ENCODE data around the gene COX14. TPM values are rescaled to one million over a fixed set of nuclear protein-coding genes. Genes with fewer than 3 reads are reported as not detected.
A peak's percentile ranks its signal among the peaks of the same experiment; 100 is the strongest.

COX14 gene
- total RNA-seq, 2 donors from 2014 or later: 40.1 to 45.1 TPM

GRCh38 chr12:50089730-50090129, 22.3 kb upstream of the COX14 start:
- no peaks in the 10 kb centered on the region for H3K9me3 ChIP-seq (ENCODE audit: control insufficient read depth, low read length, poor library complexity, severe bottlenecking)
- ATAC-seq (no peak), DNase-seq (no peak)
- H3K36me3 Mint-ChIP-seq (ENCODE audit: low read depth): peaks cover 2% of the 10 kb centered on the region
- H3K27me3 Mint-ChIP-seq: no peaks in the 10 kb centered on the region
- H3K4me1 Mint-ChIP-seq: peaks cover 21% of the 10 kb centered on the region
- no peak overlapping the region for H3K4me3 Mint-ChIP-seq
- H3K27ac Mint-ChIP-seq: no peak overlapping the region

- ATAC-seq: no peak
- Mint-ChIP-seq H3K27ac (no peak overlapping the region), H3K27me3 (no peaks in the 10 kb centered on the region), H3K36me3 (ENCODE audit: low read depth) (no peaks in the 10 kb centered on the region), H3K4me1 (peaks cover 19% of the 10 kb centered on the region), H3K4me3 (no peak overlapping the region)
- H3K9me3 ChIP-seq (ENCODE audit: control insufficient read depth, low read length, poor library complexity, severe bottlenecking): no peaks in the 10 kb centered on the region
- no peak for DNase-seq
Observed at GRCh38 chr12:50090391-50090790, 21.6 kb upstream of the COX14 start.

- H3K9me3 ChIP-seq (ENCODE audit: control insufficient read depth, low read length, poor library complexity, severe bottlenecking): no peaks in the 10 kb centered on the region
- Mint-ChIP-seq H3K4me1 (peaks cover 10% of the 10 kb centered on the region), H3K4me3 (no peak overlapping the region), H3K36me3 (ENCODE audit: low read depth) (peaks cover 18% of the 10 kb centered on the region), H3K27ac (peak overlapping the region; percentile 59), H3K27me3 (no peaks in the 10 kb centered on the region)
- no peak for ATAC-seq
- no peak for DNase-seq
Observed at GRCh38 chr12:50097952-50098351, 14.1 kb upstream of the COX14 start.

- ATAC-seq (no peak), DNase-seq (no peak)
- H3K27me3 Mint-ChIP-seq: no peaks in the 10 kb centered on the region
- H3K4me1 Mint-ChIP-seq: peaks cover 11% of the 10 kb centered on the region
- no peak overlapping the region for H3K27ac Mint-ChIP-seq
- H3K4me3 Mint-ChIP-seq: peak overlapping the region; percentile 12
- peaks cover 18% of the 10 kb centered on the region for H3K36me3 Mint-ChIP-seq (ENCODE audit: low read depth)
- no peaks in the 10 kb centered on the region for H3K9me3 ChIP-seq (ENCODE audit: control insufficient read depth, low read length, poor library complexity, severe bottlenecking)
Observed at GRCh38 chr12:50099302-50100008, 12.6 kb upstream of the COX14 start.

- H3K27ac Mint-ChIP-seq: peak overlapping the region; percentile 66
- peaks cover 16% of the 10 kb centered on the region for H3K36me3 Mint-ChIP-seq (ENCODE audit: low read depth)
Observed at GRCh38 chr12:50100561-50100960, 11.5 kb upstream of the COX14 start.

DNA sequence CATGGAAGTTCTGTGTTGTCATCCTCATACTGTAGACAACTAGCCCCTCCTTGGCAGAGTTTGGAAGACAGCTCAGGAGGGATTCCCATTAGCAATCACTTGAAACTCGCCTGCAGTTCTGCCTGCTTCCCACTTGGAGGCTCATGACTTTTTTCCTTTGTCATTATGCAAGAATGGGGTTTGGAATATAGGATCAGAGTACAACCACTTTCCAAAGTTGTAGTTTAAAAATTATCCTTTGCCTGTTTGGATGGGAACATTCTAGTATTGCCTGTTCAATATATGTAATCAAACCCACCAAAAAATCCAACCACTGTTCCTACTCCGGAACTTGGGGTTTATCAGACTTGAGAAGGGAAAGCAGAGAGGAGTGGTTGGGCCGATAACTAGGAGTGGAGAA, 10.4 kb upstream of the COX14 start:
- Mint-ChIP-seq H3K4me1 (peaks cover 7% of the 10 kb centered on the region), H3K27me3 (no peaks in the 10 kb centered on the region), H3K36me3 (ENCODE audit: low read depth) (peaks cover 7% of the 10 kb centered on the region), H3K4me3 (no peak overlapping the region), H3K27ac (no peak overlapping the region)
- ATAC-seq: no peak
- no peak for DNase-seq
- H3K9me3 ChIP-seq (ENCODE audit: control insufficient read depth, low read length, poor library complexity, severe bottlenecking): no peaks in the 10 kb centered on the region

More at GRCh38 chr12:50100561-50100960, 11.5 kb upstream of the COX14 start:
- Mint-ChIP-seq H3K4me1 (peaks cover 11% of the 10 kb centered on the region), H3K4me3 (no peak overlapping the region), H3K27me3 (no peaks in the 10 kb centered on the region)
- DNase-seq (no peak), ATAC-seq (no peak)
- H3K9me3 ChIP-seq (ENCODE audit: control insufficient read depth, low read length, poor library complexity, severe bottlenecking): no peaks in the 10 kb centered on the region

DNA sequence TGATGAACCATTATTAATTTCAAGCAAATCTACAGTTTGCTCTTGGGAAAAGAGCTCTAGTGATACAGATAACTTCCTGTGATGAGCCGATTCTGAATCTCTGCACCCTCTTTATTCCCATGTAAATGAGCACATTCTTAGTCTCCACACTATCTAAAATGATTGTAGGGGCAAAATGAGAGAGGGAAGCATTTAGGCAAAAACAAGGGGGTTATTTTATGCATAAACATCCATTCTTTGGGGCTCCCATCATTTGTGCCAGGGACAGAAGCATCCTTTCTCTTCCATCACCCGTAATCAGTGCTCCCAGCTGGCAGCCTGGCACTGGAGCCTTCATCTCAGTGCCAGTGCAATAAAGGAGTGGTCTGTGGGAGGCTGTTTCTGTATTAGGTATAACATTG, 9.9 kb upstream of the COX14 start:
- peaks cover 7% of the 10 kb centered on the region for H3K4me1 Mint-ChIP-seq
- H3K36me3 Mint-ChIP-seq (ENCODE audit: low read depth): peaks cover 7% of the 10 kb centered on the region

GRCh38 chr12:50102646-50103309, 9.3 kb upstream of the COX14 start:
- no peak for DNase-seq
- Mint-ChIP-seq H3K36me3 (ENCODE audit: low read depth) (peaks cover 7% of the 10 kb centered on the region), H3K27ac (peak overlapping the region; percentile 72), H3K4me3 (no peak overlapping the region), H3K27me3 (no peaks in the 10 kb centered on the region), H3K4me1 (peaks cover 7% of the 10 kb centered on the region)
- H3K9me3 ChIP-seq (ENCODE audit: control insufficient read depth, low read length, poor library complexity, severe bottlenecking): no peaks in the 10 kb centered on the region
- no peak for ATAC-seq

More for the DNA sequence above, 9.9 kb upstream of the COX14 start:
- no peak for ATAC-seq
- H3K9me3 ChIP-seq (ENCODE audit: control insufficient read depth, low read length, poor library complexity, severe bottlenecking): no peaks in the 10 kb centered on the region
- DNase-seq: no peak
- no peaks in the 10 kb centered on the region for H3K27me3 Mint-ChIP-seq
- H3K27ac Mint-ChIP-seq: no peak overlapping the region
- no peak overlapping the region for H3K4me3 Mint-ChIP-seq

- Mint-ChIP-seq H3K27me3 (no peaks in the 10 kb centered on the region), H3K4me1 (peaks cover 7% of the 10 kb centered on the region), H3K4me3 (no peak overlapping the region), H3K36me3 (ENCODE audit: low read depth) (peaks cover 7% of the 10 kb centered on the region), H3K27ac (peak overlapping the region; percentile 72)
- no peaks in the 10 kb centered on the region for H3K9me3 ChIP-seq (ENCODE audit: control insufficient read depth, low read length, poor library complexity, severe bottlenecking)
- no peak for ATAC-seq
- DNase-seq: no peak
Observed at GRCh38 chr12:50103351-50103750, 8.7 kb upstream of the COX14 start.

DNA sequence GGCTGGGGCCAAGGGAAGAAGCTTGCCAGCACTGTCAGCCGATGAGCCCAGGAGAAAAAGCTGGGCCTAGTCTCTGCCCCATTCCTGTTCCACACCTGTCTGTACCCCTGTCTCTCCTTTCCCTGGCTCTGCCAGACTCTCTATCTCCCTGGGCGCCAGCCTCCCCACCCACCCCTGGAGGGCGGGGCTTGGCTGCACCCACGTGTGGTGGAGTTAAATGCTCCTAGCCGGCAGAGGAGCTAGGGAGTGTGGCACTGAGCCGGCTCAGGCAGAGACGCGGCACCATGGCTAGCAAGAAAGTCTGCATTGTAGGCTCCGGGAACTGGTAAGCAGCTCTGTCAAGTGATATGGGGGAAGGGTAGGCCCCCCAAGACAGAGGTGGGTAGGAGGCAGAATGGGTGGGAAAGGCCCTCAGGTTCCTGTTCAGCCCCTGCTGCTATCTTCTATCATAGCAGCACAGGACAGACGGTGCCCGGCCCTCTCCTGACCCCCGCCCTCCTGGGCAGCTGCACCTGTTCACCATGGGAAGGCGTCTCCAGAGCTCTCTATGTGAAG, 8.2 kb upstream of the COX14 start, which contains the start of gene GPD1:
GPD1 (plus strand) TSS at position 242 of the 555 bp plus-strand sequence; CDS start at position 285, 43 bp downstream.
- Mint-ChIP-seq H3K27me3 (no peaks in the 10 kb centered on the region), H3K4me1 (peaks cover 7% of the 10 kb centered on the region), H3K36me3 (ENCODE audit: low read depth) (peaks cover 7% of the 10 kb centered on the region), H3K4me3 (no peak within 1 kb of the TSS), H3K27ac (peak within 1 kb of the TSS; percentile 72)
- no peaks in the 10 kb centered on the region for H3K9me3 ChIP-seq (ENCODE audit: control insufficient read depth, low read length, poor library complexity, severe bottlenecking)
- DNase-seq (no peak), ATAC-seq (peak; percentile 62)

DNA sequence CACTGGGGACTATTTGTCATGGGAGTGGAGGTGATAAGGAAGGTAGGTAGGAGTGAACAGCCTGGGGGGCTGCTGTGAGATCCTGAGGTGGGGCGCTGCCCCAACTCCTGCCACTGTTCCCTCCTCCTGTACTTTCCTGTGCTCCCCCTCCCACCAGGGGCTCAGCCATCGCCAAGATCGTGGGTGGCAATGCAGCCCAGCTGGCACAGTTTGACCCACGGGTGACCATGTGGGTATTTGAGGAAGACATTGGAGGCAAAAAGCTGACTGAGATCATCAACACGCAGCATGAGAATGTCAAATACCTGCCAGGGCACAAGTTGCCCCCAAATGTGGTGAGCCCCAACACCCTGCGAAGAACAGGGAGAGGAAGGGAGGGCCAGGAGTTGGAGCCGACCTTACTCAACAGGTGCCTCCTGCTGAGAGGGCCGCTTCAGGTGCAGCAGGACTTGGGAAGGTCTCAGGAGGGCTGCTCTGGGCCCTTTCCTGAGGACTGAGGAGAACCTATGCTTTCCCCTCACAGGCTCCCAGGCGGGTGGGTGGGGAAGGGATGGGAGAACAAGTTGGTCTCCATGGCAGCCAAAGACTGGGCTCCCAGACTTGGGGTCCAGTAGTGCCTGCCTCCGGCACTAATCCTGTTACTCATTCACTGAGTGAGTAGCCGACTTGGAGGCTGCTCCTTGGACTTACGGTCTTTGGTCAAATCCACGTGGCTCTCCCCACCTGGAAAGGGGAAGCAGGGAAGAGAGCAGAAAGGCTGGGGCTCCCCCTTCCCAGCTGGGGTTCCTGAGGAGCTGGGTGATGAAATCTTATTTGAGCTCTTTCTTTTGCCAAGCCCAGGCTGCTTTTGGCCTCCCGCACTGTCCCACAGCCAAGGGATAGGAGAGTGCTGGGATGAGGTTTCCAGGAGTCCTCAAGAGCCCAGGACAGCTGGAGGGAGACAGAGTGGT, 7.3 kb upstream of the COX14 start:
- no peak for ATAC-seq
- Mint-ChIP-seq H3K4me3 (no peak overlapping the region), H3K27me3 (no peaks in the 10 kb centered on the region), H3K36me3 (ENCODE audit: low read depth) (peaks cover 2% of the 10 kb centered on the region), H3K27ac (no peak overlapping the region), H3K4me1 (peaks cover 7% of the 10 kb centered on the region)
- DNase-seq: no peak
- H3K9me3 ChIP-seq (ENCODE audit: control insufficient read depth, low read length, poor library complexity, severe bottlenecking): no peaks in the 10 kb centered on the region

GRCh38 chr12:50105913-50106450, 6.1 kb upstream of the COX14 start:
- Mint-ChIP-seq H3K27me3 (no peaks in the 10 kb centered on the region), H3K27ac (no peak overlapping the region), H3K36me3 (ENCODE audit: low read depth) (no peaks in the 10 kb centered on the region), H3K4me3 (no peak overlapping the region), H3K4me1 (peaks cover 13% of the 10 kb centered on the region)
- no peaks in the 10 kb centered on the region for H3K9me3 ChIP-seq (ENCODE audit: control insufficient read depth, low read length, poor library complexity, severe bottlenecking)
- ATAC-seq (no peak), DNase-seq (no peak)
